A375 (cell line): Measurements from ENCODE around the gene MRPS18B. TPM values are rescaled to one million over a fixed set of nuclear protein-coding genes. Genes with fewer than 3 reads are reported as not detected.

Experiments used
- small RNA-seq: library from RNA; depleted of rRNA; stranded (forward); fragments of <200 nt; gene quantifications from one replicate; pipeline ENCODE3, GENCODE V24; 2014
- total RNA-seq: library from RNA; depleted of rRNA; stranded (reverse); fragments of >200 nt; shearing (Covaris generic); gene quantifications from 2 replicates; pipeline ENCODE4 v1.2.3, GENCODE V29; 2014; rRNA removed

MRPS18B gene
- 50.3 and 57.9 TPM in 2 replicates for total RNA-seq

DNA sequence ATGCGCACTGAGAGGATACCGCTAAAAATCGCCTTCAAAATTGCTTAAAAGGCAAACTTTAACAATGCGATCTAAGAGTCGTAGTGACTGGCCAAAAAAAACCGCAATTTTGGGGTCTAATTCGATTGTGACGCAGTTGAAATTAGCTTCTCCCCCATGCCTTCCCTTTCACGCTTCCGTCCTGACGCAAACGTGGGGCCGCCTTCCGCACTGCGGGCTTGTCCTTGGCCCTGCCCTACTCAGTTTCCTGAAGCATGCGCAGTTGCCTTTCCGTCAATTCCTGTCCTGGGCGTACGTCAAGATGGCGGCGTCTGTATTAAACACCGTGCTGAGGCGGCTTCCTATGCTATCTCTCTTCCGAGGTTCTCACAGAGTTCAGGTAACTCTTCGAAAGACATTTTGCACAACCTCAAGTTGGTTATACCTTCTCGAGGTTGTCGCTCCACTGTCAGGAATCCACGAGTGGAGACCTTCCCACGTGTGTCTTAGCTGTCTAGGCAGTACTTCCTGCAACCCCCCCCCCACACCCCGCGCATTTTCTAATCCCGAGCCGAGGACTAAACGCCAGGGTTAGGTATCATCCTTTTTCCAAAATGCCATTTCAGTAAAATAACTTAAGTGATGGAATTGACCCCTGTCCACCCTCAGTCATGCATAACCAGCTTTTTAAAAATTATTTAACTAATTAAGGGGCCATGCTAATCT lies at the start of gene MRPS18B:
TSS of gene MRPS18B (plus strand) at position 276 of the 705 bp plus-strand sequence. CDS start at position 302, 26 bp downstream.

DNA sequence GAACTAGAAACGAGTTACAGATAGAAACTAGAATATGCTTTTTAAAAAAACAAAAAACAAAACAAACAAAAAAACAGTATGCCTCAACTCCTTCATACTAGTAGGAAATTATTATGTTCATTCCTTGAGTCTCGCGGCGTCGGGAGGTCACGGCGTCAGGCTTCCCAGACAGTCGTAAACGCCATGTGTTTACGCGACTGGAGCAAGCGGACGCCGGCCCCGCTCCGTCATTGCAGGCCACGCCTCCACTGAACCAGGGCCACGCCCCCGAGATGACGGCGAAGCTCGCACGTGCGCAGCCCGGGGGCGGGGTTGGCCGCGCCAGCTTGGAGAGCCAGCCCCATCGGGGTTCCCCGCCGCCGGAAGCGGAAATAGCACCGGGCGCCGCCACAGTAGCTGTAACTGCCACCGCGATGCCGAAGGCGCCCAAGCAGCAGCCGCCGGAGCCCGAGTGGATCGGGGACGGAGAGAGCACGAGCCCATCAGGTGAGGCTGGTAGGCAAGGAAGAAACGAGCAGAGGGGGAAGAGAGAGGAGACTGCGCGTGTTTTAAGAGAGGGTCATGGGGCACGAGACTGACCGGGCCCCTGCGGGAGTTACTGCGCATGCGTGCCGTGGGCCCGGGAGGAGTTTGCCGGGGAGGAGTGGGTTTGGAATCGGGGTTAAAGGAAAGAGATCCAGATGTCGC lies 46.4 kb upstream of the MRPS18B start, which contains the start of gene ABCF1:
TSS of gene ABCF1 (plus strand) at position 368 of the 687 bp plus-strand sequence. CDS start at position 414, 46 bp downstream.

DNA sequence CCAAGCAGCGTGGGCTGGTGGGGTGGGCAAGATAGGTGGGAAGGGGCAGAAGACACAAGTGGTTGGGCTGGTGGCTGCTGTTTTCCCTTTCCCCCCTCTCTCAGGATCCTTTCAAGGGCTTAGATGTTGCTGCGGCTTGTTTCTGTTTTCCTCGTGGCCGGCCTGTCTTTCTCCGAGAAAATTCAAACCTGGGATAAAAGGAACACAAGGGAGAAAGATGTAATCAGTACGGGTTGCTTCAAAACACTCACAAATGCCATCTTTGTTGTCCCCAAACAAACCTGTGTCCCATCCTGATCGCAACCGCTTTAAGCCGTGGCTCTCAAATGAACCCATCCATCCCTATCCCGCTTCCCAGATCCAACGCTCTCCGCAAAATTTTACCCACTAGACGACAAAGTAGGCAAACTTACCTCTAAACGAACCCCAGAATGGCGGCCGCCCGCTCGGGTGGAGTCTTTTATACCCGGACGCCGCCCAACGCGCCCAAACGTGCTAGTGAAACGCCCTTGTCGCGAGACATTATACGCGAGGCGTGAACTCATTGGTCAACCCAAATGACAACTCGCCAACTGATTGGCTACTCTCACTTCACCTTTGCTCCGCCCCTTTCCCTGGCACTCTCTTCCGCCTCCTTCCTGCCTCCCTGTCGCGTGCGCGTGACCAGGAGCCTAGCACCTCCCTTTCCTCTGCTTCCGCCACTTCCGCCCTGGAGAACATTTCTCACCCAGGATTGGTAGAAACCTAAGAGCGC lies 652 bp upstream of the MRPS18B start, which contains the start of gene PPP1R10:
TSS of gene PPP1R10 (minus strand) at position 433 of the 754 bp plus-strand sequence. CDS start 7,299 bp downstream, outside the sequence.

DNA sequence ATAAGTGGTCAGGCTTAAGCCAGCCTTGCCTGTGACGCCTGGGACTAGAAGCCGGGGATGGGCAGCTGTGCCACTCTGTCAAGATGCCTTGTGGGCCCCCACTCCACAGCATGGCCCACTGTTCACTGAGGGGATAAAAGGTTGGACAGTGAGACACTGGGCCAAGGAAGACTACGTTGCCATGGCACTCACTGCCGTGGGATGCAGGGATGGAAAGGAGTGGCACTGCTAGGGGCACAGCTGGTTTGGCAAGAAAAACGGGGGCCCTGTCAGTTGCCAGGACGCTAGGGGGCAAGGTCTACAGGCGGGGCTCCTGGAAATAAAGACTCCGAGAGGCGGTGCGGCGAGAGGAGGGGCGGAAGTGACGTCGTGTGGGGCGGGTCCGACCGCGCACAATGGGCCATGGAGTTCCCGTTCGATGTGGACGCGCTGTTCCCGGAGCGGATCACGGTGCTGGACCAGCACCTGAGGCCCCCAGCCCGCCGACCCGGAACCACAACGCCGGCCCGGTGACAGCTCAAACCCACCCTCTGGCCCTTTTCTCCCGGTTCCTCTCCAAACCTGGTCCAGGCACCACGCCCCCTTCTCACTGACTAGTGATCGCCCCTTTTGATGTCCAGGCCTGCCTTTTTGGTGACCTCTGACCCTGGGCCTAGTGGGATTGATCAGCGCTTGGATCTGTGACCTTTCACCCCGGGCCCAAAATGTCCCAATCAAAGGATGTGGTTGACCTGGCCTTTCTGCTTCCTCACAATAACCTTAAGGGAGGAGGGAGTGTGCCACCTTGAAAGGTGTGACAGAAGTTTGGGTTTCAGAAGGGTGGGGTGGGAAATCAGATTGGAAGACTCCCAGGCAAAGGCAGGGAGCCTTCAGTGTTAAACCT lies 9.1 kb downstream of the MRPS18B start, which contains the start of gene ATAT1:
TSS of gene ATAT1 (plus strand) at position 391 of the 883 bp plus-strand sequence.

DNA sequence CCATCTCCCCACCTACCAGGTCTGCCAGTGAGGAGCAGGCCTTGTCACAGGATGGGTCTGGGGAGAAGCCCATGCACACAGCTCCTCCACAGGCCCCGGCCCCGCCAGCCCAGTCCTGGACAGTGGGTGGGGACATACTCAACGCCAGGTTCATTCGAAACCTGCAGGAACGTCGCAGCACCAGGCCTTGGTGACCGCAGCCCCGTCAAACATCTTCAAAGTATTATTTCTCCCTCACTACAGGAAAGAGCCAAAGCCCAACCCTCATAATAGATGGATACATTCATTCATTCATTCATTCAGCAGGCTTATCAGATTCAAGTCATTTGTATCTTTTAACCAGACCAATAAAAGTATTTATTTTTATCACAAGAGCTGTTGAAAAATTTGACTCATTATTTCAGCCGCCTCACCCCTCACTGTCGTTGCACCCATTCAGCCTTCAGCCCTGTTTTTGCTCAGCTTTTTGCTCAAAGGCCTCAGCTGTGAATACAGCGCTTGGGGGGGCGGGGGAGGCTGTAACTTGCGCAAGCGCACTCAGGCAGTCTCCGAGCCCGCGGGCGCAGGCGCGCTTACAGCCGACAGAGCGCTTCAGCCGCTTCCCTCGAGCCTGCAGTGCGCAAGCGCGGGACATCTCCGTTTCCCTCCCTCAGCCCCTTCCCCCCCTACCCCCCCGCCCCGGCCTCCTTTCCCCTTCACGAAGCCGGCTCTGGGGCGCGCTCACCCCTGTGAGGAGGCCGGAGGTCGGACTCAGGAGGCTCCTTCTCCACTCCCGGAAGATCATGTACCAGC lies 29.0 kb downstream of the MRPS18B start, which contains the start of gene C6orf136:
TSS of gene C6orf136 (plus strand) at position 684 of the 792 bp plus-strand sequence. CDS start at position 783, 99 bp downstream.

DNA sequence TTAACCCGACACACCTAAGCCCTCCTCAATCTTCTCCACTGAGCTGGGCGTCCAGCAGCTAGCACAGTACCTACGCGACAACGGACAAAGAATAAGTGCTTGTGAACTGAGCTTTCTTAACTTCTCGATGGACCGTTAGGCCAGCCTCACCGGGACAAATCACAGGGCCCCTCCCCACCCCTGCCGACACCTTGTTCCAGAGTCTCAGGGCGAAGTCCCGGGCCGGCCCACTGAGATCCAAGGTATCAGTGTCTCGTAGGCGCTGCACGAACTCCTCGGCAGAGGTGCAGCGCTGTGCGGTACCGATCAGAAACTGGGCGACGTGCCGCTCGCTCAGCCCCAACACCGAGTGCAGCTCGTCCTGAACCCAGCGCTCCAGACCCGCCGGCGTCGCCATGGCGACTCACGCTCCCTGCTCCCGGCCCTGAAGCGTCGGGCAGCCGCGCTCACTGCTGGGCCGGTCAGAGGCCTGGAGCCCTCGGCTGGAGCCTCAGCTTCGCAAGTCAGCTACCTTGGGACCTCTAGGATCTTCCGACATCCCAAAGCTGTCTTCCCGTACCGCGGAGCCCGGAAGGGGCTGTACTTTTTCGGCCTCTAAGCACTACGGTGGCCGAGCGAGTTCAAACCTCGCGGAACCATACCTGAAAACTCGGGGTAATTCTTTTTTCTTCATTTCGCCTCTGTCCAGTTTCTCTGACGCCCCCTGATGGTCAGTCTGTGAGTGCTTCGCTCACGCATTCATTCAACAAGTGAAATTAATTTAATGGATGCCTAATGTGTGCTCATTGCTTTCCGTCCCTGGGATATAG lies 55.0 kb downstream of the MRPS18B start, which contains the start of gene DHX16:
TSS of gene DHX16 (minus strand) at position 562 of the 809 bp plus-strand sequence. CDS start at position 397, 165 bp downstream.

Small RNAs within 50 kb of the gene (small RNA-seq; reads per million reads assigned to genes)
- 0.21 reads per million for gene MIR877

Other genes with a start within 250 kb of the MRPS18B start
- gene HLA-E, start 128.3 kb upstream of the MRPS18B start, total RNA-seq = 116 and 124 TPM in 2 replicates
- 27.1 and 37.5 TPM in 2 replicates for gene GNL1, start 61.4 kb upstream of the MRPS18B start, total RNA-seq
- gene PRR3, start 60.5 kb upstream of the MRPS18B start, total RNA-seq = 9.2 and 15.1 TPM in 2 replicates
- 55.0 and 64.6 TPM in 2 replicates for gene ABCF1, start 46.4 kb upstream of the MRPS18B start, total RNA-seq
- gene PPP1R10, start 597 bp upstream of the MRPS18B start, total RNA-seq = 30.4 and 33.8 TPM in 2 replicates
- gene ATAT1, start 9.0 kb downstream of the MRPS18B start, total RNA-seq = 4.8 and 5.5 TPM in 2 replicates
- gene C6orf136, start 29.3 kb downstream of the MRPS18B start, total RNA-seq = 2.6 and 4.3 TPM in 2 replicates
- gene DHX16, start 55.2 kb downstream of the MRPS18B start, total RNA-seq = 41.0 and 53.8 TPM in 2 replicates
- gene PPP1R18, start 68.8 kb downstream of the MRPS18B start, total RNA-seq = 43.3 and 52.6 TPM in 2 replicates
- 5.7 and 7.7 TPM in 2 replicates for gene NRM, start 73.1 kb downstream of the MRPS18B start, total RNA-seq
- gene MDC1, start 99.4 kb downstream of the MRPS18B start, total RNA-seq = 7.2 and 10.0 TPM in 2 replicates
- 662 and 749 TPM in 2 replicates for gene TUBB, start 102.5 kb downstream of the MRPS18B start, total RNA-seq
- 72.6 and 83.5 TPM in 2 replicates for gene FLOT1, start 124.8 kb downstream of the MRPS18B start, total RNA-seq
- gene IER3, start 126.7 kb downstream of the MRPS18B start, total RNA-seq = 799 and 821 TPM in 2 replicates